Right atrium auricular region (tissue), 2 donors: ENCODE results near the gene PHC2. TPM values are rescaled to one million over a fixed set of nuclear protein-coding genes. Genes with fewer than 3 reads are reported as not detected.

Source experiments
- DNase-seq: peaks from one replicate; pipeline ENCODE4 v3.0.0-alpha.2; 2019; ENCODE audit warnings: low spot score
- H3K27ac ChIP-seq, 2 donors: fragments of 200-600 bp; sonication (generic); 1 replicate in 1 of 2; 2 replicates in 1 of 2; pipeline ENCODE4 v1.5.1; 2016 to 2019
- H3K27me3 ChIP-seq, 2 donors: fragments of 200-600 bp; sonication (generic); one replicate each; pipeline versions ENCODE4 v1.5.1 to v1.6.0; 2017 to 2019
- H3K36me3 ChIP-seq: fragments of 200-600 bp; sonication (generic); one replicate; pipeline ENCODE4 v1.5.1; 2016
- H3K4me1 ChIP-seq, 2 donors: fragments of 200-600 bp; sonication (generic); one replicate each; pipeline versions ENCODE4 v1.5.1 to v1.6.0; 2017 to 2019
- H3K4me3 ChIP-seq, 2 donors: fragments of 200-600 bp; sonication (generic); 1 replicate in 1 of 2; 2 replicates in 1 of 2; pipeline ENCODE4 v1.5.1; 2017 to 2019; ENCODE audit warnings: mild to moderate bottlenecking in 1 of 2, moderate library complexity in 1 of 2
- H3K9me3 ChIP-seq, 2 donors: fragments of 200-600 bp; sonication (generic); one replicate each; pipeline ENCODE4 v1.5.1; 2019
- CTCF ChIP-seq, 2 donors: fragments of 200-600 bp; sonication (generic); IDR thresholded peaks; one replicate each; pipeline ENCODE4 v1.5.1; 2019; ENCODE audit warnings: antibody characterized with exemption in 2 of 2
- total RNA-seq, 2 donors: library from RNA; depleted of rRNA; stranded (reverse); fragments of >200 nt; gene quantifications; one replicate each; pipeline ENCODE4 v1.1.0, GENCODE V29; 2016

The PHC2 gene
- total RNA-seq, 2 donors from 2014 or later = 98.4 to 144 TPM

GRCh38 chr1:33396188-33397124 is 34.4 kb downstream of the PHC2 start:
- no peak for DNase-seq
- Histone ChIP-seq H3K36me3 (no peaks in the 10 kb centered on the region), H3K4me1 (peaks cover 0 to 45% of the 10 kb centered on the region in 2 donors), H3K9me3 (no peaks in the 10 kb centered on the region), H3K27me3 (no peaks in the 10 kb centered on the region), H3K27ac (no peak overlapping the region), H3K4me3 (no peak overlapping the region)
- no peak for TF ChIP-seq CTCF (IDR thresholded peaks at IDR 0.05)

GRCh38 chr1:33394770-33395169 is 36.1 kb downstream of the PHC2 start:
- no peak for TF ChIP-seq CTCF (IDR thresholded peaks at IDR 0.05)
- Histone ChIP-seq H3K4me1 (peaks cover 0 to 33% of the 10 kb centered on the region in 2 donors), H3K27ac (no peak overlapping the region), H3K4me3 (no peak overlapping the region), H3K27me3 (no peaks in the 10 kb centered on the region), H3K9me3 (no peaks in the 10 kb centered on the region), H3K36me3 (no peaks in the 10 kb centered on the region)
- no peak for DNase-seq

- TF ChIP-seq CTCF (IDR thresholded peaks at IDR 0.05) = no peak
- DNase-seq = no peak
- peaks cover 0 to 33% of the 10 kb centered on the region in 2 donors for H3K4me1 ChIP-seq
- H3K4me3 ChIP-seq = no peak overlapping the region
- H3K27me3 ChIP-seq = no peaks in the 10 kb centered on the region
- H3K36me3 ChIP-seq = no peaks in the 10 kb centered on the region
- H3K9me3 ChIP-seq = no peaks in the 10 kb centered on the region
- H3K27ac ChIP-seq = peak overlapping the region in 1 of 2 donors; percentile 26
Observed at GRCh38 chr1:33393991-33394390, 36.9 kb downstream of the PHC2 start.

GRCh38 chr1:33393524-33393923 is 37.4 kb downstream of the PHC2 start:
- no peak for DNase-seq
- H3K4me1 ChIP-seq = peaks cover 0 to 31% of the 10 kb centered on the region in 2 donors
- H3K27me3 ChIP-seq = no peaks in the 10 kb centered on the region
- peak overlapping the region in 1 of 2 donors; percentile 51 for H3K27ac ChIP-seq
- TF ChIP-seq CTCF (IDR thresholded peaks at IDR 0.05) = no peak
- H3K4me3 ChIP-seq = no peak overlapping the region
- no peaks in the 10 kb centered on the region for H3K36me3 ChIP-seq
- H3K9me3 ChIP-seq = no peaks in the 10 kb centered on the region

- DNase-seq = no peak
- Histone ChIP-seq H3K4me3 (no peak overlapping the region), H3K4me1 (peaks cover 0 to 32% of the 10 kb centered on the region in 2 donors), H3K9me3 (no peaks in the 10 kb centered on the region), H3K36me3 (no peaks in the 10 kb centered on the region), H3K27ac (no peak overlapping the region), H3K27me3 (no peaks in the 10 kb centered on the region)
- TF ChIP-seq CTCF (IDR thresholded peaks at IDR 0.05) = no peak
Observed at GRCh38 chr1:33392639-33393038, 38.3 kb downstream of the PHC2 start.
